Measurements from ENCODE around the gene FUBP3.

- TF ChIP-seq CTCF (conservative IDR thresholded peaks at IDR 0.05; ENCODE audit: low read depth in 2 of 2) (no peak), EZH2phosphoT487 (IDR thresholded peaks at IDR 0.05; ENCODE audit: unreplicated experiment) (no peak)
Observed at GRCh38 chr9:130530938-130531337, 48.4 kb upstream of the FUBP3 start.
